Activated naive CD8-positive, alpha-beta T cell treated with anti-CD3 and anti-CD28 coated beads, Interleukin-2, amount 50 U/mL, for 16 hours (primary cell): ENCODE results near the gene TMEM220.
"Not testable (repeated sequence)": the region's sequence is repeated elsewhere in the genome, so short reads cannot be mapped to it uniquely, and the experiment has no call there.

Experiments used
- DNase-seq: peaks from one replicate; pipeline ENCODE4 v3.0.0-alpha.2; 2020; ENCODE audit warnings: low read depth, low spot score

TMEM220 gene

DNA sequence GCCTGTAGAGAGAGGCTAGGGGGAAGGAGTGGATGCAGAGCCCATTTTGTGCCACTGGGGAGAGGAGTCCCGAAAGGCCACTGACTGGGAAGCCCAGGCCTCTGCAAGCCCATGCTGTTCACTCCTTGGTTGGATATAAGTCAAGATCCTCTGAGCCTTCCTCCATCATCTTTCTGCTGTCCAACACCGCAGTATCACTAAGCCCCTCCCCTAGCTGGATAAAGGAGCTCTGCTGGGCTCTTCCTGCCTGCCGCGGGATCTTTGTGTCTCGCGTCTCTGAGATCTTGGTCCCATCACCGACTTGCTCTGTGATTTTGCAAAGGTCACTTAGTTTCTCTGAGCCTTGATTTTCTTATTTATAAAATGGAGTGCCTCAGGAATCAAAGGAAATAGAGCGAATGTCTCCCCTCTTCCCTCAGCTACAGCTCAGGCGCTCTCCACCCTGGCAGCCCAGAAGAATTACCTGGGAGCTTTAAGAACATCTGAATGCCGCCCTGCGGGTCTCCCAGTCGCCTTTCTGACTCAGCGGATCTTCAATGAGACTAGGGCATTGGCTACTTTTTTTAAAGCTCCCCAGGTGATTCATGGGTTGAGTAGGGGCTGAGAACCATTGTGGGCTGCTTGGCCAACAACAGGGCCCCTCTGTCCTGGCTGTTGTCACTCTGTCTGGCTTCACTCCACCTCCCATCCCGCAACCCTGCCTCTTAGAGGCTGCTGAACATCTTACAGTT is 25.2 kb upstream of the TMEM220 start:
- DNase-seq: no peak

DNA sequence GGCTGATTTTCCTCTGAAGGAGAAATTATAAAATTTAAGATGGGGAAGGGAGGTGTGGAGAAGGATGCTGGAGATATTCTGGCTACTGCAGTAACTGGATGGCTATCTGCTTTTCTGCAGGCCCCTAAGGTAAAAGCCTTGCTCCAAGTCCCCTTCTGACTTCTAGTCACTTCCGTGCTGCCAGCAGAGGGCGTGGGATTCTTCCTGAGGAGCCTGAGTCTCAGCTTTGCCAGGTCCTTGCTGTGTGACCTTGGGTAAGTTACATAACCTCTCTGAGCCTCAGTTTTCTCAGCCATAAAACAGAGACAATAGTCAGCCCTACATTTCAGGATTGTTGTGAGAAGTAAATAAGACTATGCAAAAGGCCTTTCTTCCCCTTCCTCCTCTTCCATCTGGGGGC is 24.3 kb upstream of the TMEM220 start:
- DNase-seq: no peak

DNA sequence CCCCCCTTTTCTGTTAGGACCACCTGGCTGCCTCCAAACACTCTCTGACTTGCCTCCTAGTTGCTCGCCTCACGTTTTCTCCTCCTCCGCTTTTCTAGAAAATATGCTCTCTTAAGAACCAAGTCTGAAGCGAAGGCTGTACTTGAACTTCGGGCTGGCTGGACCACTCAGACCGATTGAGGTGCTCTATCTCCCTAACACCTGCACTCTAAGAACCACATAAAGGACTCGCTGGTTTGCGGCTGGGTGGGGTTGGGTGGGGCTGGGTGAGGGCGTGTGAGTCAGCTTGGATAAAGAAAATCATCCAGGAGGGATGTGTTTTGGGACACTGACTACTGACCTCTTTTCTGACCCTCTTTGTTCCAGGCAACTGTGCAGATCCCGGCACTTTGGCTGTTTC is 22.9 kb upstream of the TMEM220 start:
- no peak for DNase-seq

DNA sequence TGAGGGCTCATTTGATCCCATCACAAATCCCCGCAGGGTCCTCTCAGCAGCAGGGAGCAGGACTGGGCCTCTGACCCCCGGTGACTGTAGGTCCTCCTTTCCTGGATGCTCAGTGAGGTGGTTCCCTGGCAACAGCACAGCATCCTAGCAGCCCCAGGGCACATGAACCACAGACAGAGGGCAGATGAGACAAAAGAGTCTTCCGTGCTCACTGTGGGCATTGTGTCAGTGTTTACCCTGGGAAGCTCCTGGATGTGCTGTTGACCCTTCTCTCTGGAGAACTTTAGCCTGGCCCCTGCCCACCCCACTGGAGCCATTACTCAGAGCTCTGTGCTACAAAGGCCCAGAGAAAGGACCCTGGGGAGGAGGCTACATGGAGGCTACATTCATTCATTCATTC is 21.7 kb upstream of the TMEM220 start:
- DNase-seq: no peak

DNA sequence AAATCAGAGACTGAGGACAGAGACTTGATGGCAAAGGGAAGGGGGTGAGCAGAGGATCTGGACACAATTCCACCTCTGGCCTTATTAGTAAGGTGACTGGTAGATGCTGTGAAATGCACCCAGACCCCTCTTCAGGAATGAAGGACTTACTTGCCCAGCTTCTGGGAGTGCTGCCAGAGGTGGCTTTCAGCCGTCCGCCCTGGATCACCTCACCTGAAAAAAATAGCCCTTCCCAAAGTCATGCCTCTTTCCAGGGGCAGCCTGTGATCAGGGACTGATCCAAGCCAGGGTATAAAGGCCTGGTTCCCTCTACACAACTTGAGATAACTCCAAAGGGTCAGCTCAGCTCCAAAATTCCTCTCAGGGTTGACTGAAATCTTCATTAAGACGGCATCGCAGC is 20.4 kb upstream of the TMEM220 start:
- DNase-seq: no peak

DNA sequence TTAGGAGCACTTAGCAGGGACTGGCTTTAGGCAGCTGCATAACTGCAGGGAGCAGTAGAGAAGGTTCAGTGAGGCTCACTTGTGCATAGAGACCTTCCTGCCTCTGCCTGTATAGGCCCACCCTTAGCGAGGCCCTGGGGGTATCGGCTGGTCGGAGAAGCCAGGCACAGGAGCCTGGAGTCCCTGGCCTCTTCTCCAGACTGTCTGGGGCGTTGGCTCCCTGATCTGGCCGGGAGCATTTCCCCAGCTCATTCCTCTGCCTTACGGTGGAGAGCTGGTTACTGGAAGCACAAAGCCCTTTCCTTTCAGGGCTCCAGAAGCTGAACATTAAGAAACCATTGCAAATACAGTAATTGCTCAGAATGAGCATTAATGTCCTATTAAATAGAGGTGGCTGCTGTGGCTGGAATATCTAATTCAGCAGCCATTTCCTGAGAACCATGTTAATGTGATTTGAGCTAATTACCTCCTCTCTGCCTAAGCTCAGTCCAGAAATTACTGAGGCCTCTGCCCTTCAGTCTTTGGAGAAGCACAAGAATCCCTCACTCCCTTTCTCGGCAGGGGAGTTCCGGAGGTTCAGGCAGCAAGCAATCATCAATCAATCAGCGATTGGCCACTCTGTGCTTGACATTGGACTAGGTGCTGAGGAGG is 18.8 kb upstream of the TMEM220 start:
- DNase-seq: no peak

DNA sequence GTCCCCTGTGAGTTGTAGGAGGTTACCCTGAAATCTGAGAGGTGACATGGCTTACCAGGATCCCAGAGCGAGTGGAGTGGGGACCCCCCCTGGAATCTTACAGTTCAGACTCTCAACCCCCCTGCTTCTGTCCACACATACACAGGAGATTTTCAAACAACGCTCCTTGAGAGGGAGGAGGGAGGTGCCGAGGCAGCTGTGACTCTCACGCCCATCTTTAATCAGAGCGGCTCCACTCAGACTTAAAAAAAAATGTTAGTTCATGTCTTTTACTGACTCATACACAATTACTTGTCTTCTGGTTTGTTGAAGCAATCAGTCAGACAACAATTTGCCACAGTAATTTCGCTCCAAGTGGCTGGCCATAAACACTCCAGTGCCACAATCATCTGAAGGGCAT is 15.4 kb upstream of the TMEM220 start:
- DNase-seq: no peak

DNA sequence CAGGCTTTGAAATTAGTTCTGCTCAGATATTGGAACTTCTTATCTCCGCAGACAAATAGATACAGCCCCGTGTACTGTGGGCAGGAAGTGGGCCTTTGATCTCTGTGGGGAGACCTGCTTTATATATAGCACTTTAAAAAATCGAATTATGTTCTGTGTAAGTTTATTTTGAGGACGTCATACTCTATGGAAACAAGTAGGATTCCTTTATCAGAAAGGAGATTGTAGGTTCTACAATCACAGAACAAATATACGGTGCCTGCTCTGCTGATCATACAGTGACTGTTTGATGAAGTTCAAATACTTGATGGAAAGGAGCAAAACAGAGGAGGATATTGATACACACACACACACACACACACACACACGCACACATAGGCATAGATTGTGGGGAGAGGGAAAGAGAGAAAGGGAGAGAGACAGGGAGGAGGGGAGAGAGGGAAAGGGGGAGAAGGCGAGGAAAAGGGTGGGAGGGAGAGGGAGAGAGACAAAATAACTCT is 14.7 kb upstream of the TMEM220 start:
- no peak for DNase-seq

DNA sequence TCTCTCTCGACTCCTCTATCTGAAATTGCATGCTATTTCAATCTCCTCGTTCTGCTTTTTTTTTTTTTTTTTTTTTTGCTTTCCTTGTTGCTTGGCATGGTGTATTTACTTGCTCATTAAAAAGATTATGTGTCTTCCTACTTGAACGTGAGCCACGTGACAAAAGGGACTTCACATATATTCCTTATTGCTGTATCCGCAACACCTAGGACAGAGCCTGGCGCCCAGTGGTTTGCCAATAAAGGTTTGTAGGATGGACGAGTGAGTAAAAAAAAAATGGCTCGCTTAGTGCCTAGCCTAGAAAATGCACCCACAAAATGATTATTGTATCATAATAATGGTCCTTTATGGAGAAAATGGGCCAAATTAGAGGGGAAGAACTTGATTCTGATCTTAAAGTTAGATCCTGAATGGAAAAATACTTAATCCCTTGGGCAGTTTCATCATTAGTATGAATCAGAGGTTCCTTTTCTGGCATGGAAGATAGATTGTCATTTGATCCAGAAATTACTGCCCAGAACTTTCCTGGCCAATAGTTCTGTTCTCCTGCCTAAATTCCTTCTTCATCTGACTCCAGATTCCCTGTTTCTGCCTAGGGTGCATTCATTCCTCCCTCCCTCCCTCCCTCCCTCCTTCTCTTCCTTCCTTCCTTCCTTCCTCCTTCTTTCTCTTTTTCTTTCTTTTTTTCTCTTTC is 13.6 kb upstream of the TMEM220 start:
- no peak for DNase-seq

DNA sequence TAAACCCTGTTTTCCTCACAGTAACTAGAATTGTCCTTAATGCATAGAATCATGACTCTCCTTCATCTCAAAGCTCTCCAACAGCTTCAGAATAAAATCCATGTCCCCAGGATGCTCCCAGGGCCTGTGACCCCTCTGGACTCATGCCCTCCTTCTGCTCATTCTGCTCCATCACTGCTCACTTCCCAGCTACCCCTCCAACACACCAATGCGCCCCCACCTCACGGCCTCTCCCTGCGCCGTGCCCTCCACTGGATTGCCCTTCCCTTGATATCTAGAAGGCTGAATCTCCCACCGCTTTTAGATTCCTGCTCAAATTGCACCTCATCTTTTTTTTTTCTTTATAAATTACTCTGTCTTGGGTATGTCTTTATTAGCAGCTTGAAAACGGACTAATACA is 12.6 kb upstream of the TMEM220 start:
- no peak for DNase-seq

DNA sequence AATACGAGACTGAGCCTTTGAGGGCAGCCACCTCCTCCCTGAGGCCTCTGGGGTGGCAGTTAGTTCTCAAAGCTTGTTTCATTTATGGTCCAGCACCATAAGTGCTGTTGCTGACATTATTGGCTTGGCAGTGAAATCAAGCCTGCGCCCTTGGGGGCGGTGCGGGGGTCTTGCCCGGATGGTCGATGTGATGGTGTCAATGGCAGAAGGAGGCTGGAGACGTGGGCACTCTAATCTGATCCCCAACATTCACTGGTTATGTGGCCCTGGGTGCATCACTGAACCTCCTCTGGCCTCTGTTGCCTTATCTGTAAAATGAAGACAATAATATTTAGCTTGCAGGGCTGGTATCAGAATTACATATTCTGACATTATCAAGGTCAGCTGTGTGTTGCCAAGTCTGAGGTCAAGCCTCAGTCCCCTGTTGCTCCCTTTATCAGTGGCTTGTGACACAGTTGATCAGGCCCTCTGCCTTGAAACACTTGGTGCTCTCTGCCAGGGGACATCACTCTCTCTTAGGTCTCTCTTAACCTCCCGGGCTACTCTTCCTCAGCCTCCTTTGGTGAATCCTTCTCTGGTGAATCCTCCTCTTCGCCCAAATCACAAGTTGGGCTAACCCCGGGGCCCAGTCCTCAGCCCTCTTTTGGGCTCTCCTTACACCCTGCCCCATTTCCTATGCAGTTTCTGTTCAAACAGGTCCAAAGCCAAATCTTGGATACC is 11.8 kb upstream of the TMEM220 start:
- DNase-seq: no peak

DNA sequence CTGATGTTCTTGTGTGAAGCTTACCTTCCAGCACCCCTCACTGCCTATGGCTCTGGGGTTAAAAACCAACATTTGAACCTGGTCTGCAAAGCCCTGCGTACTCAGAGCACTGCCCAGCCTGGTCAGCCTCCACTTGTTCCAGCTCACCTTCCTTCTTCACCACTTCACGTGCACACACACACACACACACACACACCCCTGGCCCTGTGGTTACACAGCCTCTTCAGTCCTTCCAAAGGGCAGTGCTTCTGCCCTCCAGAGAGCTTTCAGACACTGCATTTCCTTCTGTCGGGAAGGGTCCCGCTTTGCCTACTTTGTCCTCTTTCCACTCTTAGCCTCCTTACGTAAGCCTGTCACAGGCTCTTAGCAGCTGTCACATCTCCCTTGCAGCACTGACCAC is 9.6 kb upstream of the TMEM220 start:
- no peak for DNase-seq

DNA sequence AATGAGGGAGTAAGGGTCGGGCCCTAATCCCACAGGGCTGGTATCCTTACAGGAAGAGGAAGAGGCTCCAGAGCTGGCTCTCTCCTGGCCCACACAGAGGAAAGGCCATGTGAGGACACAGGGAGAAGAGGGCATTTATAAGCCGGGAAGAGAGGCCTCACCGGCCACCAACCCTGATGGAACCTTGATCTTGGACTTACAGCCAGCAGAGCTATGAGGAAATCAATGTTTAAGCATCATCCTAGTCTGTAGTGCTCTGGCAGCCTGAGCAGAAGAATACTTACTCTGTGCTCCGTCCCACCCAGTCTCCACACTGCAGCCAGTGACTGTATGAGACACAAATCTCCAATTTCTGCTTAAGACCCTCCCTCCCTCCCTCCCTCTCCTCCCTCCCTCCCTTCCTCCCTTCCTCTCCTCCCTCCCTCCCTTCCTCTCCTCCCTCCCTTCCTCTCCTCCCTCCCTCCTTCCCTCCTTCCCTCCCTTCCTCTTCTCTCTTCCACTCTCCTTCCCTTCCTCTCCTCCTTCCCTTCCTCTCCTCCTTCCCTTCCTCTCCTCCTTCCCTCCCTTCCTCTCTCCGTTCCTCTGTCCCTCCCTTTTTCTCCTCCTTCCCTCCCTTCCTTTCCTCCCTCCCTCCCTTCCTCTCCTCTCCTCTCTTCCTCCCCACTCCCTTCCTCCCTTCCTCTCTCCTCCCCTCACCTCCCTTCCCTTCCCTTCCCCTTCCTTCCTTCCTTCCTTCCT is 8.9 kb upstream of the TMEM220 start:
- no peak for DNase-seq

DNA sequence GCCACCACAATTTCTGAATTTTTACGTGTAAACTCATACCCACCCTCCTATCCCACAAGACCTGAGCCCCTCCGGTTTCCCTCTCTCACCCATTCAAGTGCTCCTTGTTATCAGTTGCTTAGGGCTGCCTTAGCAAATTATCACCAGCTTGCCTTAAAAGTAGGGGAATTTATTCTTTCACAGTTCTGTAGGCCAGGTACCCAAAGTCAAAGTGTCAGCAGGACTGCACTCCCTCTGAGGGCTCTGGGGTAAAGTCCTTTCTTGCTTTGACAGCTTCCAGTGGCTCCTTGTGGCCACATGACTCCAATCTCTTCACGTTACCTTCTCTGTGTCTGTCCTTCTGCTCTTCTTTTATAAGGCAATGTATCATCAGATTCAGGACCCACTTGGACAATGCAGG is 7.9 kb upstream of the TMEM220 start:
- no peak for DNase-seq

DNA sequence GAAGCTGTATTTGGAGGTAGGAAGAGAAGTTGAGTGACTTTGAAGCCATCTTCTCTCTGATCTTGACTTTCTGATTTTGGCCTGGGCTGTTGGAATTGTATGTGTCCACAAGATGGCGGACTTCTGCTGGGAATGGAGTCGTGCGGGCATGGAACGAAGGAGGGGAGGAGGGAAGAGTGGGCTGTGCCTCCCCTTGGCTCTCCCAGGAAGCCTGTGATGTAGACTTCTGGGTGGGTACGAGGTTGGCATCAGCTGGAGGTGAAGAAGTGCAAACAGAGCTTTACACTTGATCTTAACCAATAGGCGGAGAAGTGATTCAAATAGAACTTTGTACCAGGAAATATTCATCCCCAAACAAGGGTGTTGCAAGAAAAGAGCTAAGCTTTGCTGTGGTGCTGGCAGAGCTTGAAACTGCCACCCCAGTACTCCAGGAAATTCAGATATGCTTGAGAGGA is 7.4 kb upstream of the TMEM220 start:
- no peak for DNase-seq

DNA sequence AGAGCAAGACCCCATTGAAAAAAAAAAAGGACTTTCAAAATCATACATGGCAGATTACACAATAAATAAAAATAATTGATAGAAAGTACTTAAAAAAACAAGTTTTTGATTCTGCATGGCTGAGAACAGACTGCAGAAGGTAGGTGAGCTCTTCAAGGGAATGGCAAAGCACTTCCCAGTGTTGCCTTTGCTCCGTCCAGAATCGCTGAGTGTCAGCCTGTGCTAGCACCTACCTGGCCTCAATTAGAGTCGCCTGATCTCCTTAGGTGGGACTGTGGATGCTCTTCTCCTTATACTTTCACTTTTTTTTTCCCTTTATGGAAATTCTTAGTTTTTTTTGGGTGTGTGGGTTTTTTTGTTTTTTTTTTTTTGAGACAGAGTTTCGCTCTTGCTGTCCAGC is 6.0 kb upstream of the TMEM220 start:
- DNase-seq: no peak

DNA sequence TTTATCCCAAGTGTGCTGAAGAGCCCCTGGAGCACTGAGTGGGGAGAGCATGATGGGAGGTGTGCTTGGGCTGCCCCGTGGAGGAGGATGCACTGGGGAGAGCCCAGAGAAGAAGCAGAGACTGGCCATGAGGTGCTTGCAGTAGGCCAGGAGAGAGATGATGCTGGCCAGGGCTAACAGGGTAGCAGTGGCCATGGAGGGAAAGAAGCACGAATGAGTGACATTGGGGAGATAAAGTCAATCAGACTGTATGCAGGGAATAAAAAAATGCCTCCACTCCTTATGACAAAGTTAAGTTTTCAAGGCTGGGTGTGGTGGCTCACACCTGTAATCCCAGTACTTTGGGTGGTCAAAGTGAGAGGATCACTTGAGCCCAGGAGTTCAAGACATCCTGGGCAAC is 5.4 kb upstream of the TMEM220 start:
- no peak for DNase-seq

DNA sequence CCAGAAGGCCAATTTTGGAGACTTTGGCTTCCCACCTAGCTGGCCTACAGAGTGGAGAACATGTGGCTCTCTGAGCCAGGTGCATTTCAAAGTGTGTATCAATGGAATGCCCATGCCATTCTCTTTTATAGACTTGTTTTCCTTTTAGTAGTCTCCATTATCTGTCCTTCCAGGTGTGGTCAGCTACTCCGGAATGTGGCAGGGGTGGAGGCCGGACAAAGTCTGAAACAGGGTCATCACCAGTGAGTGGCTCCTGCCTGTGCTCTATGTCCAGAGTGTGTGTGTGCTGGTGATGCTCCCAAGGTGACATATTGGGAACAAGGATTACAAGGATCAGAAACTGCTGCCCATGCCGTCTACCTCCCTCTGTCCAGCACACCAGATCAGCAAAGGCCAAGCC is 3.8 kb upstream of the TMEM220 start:
- DNase-seq: no peak

DNA sequence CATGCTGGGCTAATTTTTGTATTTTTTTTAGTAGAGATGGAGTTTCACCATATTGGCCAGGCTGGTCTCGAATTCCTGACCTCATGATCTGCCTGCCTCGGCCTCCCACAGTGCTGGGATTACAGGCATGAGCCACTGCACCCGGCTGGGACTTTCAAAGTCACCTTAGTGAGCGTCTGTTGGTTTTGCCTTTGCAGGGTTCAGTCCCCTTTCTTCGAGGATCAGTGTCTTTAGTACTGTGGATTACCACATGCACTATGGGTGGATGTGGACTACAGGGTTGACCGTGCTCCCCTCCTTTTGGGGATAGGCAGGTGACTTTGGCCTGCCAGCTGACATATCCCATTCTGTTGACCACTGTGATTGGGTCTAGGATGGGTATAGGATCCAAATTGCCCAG is 2.3 kb upstream of the TMEM220 start:
- DNase-seq: not testable (repeated sequence)

DNA sequence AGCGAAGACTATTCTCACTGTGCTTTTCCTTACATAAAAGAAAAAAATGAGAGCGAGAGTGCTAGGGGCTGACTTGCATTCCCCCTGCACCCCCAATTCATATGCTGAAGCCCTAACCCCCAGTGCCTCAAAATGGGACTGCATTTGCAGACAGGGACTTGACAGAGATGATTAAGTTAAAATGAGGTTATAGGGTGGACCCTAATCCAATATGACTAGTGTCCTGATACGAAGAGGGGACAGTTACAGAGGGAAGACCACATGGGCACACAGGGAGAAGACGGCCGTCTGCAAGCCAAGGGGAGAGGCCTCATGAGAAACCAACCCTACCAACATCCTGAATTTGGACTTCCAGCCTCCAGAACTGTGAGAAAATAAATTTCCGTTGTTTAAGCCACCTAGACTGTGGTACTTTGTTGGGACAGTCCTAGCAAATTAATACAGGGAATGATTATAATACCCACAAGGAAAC is 1.6 kb upstream of the TMEM220 start:
- no peak for DNase-seq

DNA sequence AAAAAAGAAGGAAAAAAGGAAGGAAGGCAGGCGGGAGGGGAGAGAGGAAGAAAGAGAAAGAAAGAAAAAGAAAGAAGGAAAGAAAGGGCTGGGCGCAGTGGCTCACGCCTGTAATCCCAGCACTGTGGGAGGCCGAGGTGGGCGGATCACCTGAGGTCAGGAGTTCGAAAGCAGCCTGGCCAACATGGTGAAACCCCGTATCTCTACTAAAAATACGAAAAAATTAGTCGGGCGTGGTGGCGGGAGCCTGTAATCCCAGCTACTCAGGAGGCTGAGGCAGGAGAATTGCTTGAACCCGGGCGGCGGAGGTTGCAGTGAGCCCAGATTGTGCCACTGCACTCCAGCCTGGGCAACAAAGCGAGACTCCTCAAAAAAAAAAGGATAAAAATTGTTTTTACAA is 424 bp upstream of the TMEM220 start:
- DNase-seq: not testable (repeated sequence)
